GM18498 (cell line): ENCODE results near the gene ARHGAP23.
A peak's percentile ranks its signal among the peaks of the same experiment; 100 is the strongest.

Experiments used
- ATAC-seq: cut with Tn5 transposase; IDR thresholded peaks from one replicate; pipeline ENCODE4 v1.9.1; 2021; ENCODE audit warnings: mild to moderate bottlenecking, moderate library complexity; ENCODE audit not compliant: unreplicated experiment

The ARHGAP23 gene

DNA sequence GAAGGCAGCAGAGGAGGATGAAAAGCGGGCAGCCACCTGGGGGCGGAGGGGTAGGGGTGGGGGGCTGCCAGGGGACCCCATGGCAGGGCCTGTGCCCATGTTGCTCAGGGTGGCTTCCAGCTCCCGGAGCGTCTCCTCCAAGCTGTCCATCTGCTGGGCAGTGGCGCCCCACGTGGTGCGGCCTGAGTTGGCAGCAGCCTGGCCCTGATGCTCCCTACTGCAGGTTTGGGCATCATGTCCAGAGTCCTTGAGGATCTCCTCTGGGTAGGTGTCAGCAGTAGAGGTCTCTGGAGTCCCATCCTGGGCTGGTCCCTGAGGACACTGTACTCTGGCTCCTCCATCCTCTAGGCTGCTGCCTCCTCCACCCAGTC is 116.6 kb downstream of the ARHGAP23 start:
- no peak for ATAC-seq

DNA sequence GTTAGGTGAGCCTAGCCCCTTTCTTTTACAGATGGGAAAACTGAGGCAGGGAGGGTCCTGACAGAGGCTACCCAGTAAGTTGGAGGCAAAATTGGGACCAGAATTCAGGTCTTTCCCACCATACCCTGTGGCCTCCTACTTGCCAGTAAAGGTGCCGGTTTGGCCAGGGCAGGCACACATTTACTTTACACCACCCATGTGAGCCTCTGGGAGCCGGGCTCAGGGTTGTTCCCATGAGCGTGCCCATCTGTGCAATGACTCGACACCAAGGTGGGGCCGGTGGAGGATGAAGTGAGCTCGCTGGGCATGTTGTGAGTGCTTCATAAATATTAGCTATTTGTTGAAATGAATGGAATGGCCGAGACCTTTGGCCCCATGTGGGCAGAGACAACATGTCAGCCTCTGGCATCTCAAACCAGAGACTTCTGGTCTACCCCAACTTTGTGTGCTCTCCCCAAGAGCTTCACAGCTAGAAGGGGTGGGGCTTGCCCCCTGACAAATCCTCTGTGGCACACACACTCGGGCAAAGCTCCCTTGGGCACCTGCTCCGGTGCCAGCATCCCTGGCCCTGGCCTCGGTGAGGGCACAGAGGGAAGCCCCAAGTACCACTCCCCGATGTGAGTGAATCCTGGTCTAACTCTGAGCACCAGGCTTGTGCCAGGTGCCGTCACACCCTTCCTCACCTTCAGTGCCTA is 117.4 kb downstream of the ARHGAP23 start:
- no peak for ATAC-seq

DNA sequence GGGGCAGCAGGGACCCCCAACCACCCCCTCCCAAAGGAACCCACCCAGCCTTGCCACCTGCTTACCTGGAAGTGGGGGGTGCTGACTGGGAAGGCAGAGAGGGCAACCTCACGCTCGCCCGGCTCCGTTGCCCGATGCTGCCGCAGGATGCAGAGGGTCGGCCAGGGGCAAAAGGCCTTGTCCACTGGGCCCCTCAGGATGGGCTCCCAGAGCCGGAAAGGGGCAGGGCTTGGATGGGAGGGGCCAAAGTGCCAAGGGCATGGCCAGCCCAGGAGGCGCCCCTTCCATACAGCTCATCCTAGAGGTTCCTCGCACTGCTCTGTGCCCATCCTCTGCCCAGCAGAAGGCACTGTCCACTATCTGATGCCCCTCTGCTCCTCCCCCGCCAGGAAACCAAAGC is 118.1 kb downstream of the ARHGAP23 start:
- no peak for ATAC-seq

DNA sequence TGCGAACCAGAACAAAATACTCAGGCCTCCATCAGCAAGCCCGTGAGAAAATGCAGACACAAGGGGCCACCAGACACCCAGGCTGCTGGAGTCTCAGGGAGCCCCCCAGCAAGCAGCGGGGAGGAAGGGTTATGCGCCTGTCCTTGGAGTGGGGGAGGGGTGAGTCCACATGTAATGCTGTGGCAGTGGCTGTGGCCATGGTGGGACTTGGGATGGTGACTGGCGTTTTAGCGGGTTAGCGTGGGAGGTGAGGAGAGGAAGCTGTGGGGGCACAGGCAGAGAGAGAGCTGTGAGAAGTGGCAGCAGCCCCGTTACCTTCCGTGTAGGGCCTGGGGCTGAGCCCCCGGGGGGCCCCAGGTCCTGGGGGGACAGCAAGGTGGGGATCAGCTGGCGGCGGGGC is 119.2 kb downstream of the ARHGAP23 start:
- ATAC-seq: no peak

DNA sequence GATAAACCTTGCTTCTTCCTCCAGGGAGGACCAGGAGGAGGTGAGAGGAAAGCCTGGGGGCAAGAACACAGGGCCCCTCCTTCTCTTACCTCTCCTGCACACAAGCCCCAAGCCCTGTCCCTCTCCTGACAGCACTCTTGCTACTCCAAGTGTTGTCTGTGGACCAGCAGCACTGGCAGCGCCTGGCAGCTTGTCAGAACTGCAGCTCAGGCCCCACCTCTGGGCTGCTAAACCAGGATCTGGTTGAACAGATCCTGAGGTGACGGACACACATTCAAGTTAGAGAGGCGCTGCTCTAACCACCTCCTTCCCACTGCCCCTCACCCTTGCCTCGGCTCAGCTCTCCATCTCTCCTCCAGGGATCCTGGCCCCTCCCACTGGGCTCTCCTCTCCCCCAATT is 121.0 kb downstream of the ARHGAP23 start:
- ATAC-seq: no peak

DNA sequence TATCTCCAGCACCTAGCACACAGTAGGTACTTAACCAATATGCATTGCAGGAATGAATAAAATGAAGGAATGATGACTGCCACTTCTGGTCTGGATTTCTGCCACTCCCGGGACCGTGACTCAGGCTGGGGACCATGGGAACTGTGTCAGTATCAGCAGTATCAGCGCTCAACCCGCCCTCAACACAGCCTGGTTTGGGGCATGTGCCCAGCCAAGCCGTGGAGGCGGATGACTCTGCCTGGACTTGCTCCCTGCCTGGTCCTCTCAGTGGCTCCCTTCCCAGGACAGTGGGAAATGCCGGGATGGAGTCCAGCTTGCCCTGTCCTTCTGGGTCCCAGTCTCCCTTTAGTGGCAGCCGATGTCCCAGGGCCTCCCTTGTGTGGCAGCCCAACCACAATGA is 122.4 kb downstream of the ARHGAP23 start:
- no peak for ATAC-seq

DNA sequence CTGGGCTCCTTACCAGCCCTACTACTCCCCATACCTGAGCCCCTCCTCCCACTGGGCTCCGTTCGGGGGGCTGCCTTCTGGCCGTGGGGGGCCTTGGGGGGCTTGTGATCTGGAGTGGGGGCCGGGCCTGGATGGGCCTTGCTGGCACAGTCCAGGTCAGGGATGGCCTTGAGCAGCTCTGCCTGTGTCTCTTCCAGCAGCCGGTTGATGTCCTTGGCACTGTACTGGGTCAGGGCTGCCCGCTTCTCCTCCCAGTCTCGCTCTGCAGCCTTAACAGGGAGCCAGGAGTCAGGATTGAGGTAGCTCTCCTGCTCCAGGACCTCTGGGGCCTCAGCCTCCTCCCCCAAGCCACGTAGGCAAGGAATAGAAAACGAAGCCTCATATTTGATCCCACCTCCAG is 122.9 kb downstream of the ARHGAP23 start:
- ATAC-seq: no peak

DNA sequence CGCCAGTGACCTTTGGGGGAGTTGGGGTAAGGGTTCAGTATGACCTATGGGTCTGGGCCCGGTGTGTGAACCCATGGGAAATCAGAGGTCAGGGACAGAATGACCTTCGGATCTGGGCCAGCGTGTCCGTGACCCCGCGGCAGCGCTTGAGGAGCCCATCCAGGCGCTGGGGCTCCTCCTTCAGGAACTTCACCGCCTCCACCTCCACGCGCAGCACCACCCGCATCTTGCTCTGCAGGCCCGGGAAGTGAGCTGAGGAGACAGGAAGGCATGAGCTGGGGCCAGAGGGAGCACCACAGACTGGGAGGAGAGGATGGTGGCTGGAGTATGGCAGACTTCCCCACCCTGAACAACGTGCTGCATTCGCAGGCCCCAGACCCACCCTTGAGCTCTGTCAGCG is 124.1 kb downstream of the ARHGAP23 start:
- no peak for ATAC-seq

DNA sequence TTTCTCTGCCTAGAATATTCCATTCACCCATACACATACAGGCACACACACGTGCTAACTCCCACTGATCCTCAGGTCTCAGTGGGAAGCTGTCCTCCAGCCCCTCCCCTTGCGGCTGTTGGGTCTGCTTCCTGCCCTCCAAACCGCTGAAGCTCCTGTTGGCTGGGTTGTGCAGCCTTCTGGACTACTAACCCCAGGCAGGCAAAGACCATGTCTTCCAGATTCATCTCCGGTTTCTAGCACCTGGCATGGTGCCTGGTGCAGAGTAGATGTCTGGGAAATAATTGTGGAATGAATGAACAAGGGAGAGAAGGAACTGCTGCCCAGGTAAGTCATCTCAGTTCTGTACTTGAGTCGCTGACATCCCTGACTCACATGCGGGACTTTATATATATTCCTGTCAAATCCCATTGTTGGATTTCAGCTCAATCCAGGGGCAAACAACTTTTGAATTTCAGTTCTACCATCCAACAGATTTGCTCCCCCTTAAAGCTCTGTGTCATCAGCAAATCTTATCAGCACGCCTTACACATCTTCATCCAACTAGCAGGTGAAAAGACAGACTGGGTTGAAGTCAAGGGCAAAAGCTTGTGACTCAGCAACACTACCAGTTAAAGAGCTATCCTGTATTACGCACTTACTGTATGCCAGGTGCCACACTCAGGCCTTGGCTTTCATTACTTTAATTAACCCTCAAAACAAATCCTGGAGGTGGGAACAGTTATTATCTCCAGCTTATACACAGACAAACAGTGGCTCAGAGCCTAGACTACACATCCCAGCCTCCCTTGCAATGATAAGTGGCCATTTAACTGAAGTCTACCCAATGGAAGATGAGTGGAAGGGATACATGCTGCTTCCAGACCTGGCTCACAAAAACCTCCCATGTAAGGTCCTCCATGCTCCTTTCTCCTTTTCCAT is 126.4 kb downstream of the ARHGAP23 start:
- ATAC-seq: no peak

DNA sequence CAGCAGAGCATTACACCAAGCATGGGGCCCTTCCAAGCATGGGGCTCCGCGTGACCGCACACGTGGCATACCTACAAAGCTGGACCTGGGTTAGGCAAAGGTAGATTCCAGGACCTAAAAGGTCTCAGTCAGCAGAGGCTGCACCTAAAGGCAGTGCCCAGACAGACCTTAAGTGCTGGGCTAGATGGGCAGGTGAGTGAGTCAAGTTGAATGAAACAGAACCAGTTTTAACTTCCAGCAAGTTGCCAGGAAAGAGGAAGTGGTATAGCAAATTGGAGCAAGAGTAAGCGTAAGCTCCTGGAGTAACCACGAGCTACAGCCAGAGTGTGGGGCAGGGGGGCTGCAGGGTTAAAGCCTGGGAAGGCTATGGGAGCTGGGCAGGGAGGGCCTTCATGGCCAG is 128.0 kb downstream of the ARHGAP23 start:
- no peak for ATAC-seq

DNA sequence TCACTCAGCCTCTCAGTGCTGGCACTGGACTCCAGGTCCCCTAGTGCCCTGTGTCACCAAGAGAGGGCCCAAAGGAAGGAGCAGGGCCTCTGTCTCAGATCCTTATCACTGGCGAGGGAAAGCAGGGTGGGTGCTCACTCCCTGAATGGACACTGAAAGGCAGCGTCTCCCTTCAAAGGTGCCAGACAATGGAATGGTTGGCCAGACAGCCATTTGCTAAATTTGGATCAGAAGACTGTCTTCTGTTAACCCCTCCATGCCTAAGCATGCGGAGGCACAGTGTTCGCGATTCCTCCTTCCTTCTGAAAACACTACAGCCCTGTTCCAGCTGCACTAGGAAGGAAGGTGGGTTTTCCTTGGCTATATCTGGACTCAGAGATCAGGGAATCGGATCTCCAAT is 129.1 kb downstream of the ARHGAP23 start:
- no peak for ATAC-seq

DNA sequence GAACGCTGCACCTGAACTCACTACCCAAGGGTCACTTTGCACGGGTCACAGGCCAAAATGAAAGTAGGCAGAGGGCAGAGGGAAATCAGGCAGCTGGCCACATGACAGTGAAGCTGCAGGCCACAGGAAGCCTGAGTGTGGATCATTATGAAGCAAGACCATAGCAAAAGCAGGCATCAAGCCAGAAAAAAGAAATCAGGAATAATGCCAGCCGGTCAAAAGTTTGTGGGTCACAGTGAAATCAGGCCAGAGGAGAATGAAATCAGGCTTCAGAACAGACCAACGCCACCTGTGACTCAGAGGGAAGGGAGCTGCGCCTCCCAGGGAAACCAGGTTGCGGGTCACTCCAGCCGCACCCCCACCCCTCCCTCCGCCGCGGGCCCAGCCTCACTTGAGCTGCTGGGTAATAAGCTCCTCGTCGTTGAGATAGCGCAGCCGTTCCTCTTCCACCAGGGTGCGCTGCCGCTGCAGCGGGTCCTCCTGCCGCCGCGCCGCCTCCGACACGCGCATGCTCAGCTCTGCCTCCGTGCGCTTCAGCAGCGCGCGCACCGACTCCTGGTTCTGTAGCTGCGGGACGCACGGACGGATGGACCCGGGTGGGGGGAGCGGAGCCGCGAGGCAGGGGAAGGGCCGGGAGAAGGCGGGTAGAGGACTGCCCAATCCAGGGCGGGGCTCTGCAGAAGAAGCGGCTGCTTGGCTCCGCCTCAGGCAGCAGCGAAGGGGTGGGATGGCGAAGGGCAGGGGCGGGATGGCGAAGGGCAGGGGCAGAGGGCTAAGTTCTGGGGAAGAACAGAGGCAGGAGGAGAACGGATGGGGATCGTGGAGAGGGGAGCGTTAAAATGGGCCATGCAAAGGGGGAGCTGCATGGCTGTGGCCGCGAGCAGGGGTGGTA is 129.8 kb downstream of the ARHGAP23 start:
- ATAC-seq: peak; percentile 69

DNA sequence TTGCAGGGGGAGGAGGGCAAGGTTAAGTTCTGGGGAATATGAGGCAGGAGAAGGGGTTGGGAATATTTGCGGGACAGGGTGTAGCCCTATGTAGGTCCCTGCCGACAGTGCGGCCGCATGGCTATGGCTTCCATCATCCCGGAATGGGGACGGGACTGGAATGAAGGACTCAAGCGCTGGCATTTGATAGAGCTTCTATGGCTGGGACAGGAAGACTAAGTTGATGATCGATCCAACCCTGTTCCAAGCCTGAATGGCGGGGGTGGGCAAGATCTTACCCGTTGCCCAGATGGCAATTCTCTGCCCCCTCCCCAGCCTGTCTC is 130.4 kb downstream of the ARHGAP23 start:
- peak; percentile 4 for ATAC-seq

DNA sequence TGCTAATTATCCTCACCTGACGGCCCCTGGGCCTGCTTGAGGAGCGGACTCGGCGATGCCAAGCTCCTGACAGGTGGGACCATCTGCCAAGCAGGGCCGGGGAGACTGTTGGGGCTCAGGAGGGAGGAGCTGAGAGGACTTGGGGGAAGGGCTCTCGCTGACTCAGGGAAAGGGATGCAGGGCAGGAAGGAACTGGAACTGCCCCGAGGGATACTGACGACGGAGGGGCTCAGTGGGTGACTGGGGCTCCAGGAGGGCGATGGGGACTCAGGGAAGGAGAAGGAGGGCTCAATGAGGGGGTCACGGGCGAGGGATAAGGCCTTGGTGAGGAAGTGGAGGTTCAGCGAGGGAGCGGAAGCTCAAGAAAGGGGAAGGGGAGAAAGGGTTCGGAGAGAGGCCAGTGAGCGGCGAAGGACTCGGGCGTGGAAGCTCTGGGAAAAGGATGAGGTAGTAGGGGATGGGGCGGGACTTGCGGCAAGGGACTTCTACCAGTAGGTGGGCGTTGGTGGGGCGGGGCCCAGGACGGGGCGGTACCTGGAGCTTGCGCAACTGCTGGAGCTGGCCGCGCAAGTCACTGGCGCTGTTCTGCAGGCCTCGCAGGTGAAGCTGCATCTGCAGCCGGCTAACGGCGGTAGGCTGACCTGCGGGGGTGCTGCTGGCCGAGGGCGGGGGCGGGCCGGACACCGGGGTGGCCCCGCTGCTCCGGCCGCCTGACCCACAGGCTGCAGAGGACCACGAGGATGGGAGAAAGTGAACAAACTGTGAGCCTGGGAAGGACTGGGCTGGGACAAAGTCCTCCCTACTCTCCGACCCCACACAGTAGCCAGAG is 131.0 kb downstream of the ARHGAP23 start:
- ATAC-seq: peak; percentile 77

DNA sequence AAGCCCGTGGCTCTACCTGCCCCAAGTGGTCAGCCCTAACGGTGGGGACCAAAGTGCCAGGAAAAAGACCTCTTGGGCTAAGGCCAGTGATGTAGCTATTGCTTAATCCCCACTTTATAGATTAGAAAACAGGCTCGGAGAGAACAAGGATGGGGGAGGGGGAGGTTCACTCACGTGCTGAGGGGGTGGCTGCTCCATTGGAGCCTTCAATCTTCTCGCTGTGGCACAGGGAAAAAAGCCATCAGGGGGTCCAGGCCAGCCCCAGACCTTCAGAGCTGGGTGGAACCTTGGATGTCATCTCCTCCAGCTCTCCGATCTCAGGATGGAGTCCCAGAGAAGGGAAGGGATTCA is 131.6 kb downstream of the ARHGAP23 start:
- no peak for ATAC-seq

DNA sequence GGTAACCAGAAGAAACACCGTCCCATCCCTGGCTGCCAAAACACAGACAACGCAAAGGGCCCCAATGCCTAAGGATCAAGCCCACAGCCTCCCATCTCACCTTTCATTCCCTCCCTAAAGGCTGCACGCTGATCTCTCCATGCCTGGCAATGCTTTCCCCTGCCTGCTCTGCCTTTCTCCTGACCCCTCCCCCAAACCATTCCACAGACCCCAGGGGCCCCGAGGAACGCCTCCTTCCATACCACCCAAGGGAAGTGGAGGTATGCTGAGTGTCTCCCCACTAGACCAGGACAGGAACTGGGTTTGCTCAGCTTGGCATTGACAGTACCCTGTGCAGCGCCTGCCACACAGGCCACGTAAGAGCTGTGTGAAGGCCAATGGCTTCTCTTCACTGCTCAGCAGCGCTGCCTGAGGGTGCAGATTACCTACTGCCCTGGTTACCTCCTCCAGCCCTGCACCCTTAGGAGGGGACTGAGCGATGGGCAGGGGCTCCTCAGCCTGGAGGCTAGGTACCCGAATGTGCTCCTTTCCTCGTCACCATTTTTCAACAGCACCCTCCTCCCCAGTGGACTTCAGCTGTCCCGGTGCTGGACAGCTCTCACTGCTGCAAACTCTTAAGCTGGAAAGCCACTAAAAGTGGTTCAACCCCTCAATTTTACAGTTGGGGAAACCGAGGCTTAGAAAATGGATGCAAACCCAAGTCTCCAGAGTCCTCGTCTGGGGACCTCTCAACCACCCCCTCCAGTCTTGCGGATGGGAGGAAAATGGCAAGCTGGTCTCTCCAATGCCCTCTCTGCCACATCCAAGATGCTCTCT is 132.4 kb downstream of the ARHGAP23 start:
- no peak for ATAC-seq

DNA sequence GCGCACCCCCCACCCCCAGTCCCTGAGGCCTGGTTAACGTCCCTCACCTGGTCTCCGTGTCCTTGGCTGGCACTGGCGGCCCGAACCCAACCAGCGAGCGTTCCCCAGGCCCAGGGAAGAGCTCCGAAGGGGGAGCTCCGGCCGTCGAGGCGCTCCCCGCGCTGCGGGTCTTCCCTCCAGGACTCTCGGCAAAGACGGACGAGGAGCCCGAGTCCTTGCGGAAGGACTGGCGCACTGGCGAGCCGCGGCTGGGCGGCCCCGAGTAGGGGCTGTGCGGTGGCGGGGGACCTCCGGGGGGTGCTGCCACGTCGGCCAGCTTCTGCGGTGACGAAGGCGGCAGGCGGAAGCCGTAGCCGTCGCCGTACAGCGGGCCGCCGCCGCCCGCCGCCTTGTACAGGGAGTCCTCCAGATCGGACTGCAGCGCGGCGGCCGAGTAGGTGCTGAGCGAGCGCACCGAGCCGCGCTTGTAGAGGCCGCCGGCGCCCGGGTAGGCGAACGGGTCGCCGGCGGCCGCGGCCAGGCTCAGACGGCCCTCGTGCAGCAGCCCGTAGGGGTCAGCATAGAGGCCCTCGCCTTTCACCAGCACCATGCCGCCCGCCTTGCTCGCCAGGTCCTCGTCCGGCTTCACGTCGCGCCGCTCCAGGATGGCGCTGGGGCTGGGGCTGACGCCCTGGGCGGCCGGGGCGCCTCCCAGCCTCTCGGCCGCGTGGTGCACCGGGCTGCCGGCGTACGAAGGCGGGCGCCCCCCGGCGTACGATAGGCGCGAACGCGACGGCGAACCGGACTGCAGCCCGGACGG is 133.4 kb downstream of the ARHGAP23 start:
- no peak for ATAC-seq
